ENCODE measurements around the gene ROBO2. TPM values are rescaled to one million over a fixed set of nuclear protein-coding genes. Genes with fewer than 3 reads are reported as not detected.

ROBO2 gene
- total and polyA plus RNA-seq, 10 of the 15 experiments (the other 5 are each of a cell fraction or from before 2014, with no cell fraction given), result 0.22 to 2.5 (median 0.81) TPM

DNA sequence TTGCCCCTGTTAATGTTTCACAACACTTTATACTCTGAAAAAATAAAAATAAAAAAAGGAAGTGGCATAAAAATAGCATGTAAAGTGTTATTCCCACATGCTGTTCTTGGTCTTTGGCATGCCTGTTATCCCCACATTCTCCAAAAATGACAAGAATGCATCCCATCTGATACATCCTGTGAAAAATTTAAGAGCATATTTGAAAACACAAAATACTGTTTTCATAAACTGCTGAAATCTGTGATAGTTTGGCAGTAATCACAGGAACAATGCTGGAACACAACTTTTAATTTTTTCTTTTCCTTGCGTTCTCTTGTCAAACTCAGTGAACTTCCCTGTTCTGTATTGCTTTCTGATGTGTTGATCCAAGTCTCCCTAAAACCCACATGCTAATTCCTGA, 288.8 kb downstream of the ROBO2 start:
- no peaks in the 10 kb centered on the region for H3K27me3 ChIP-seq (replicated peaks in 1 of 2; ENCODE audit: control insufficient read depth in 2 of 2, insufficient read depth in 2 of 2, low read length in 1 of 2)
- in situ Hi-C loops (cut with MboI) (no loop called here), intact Hi-C loops (cut with micrococcal nuclease; ENCODE audit: unreplicated experiment) (no loop called here)
- ATAC-seq, result no peak
- no peak overlapping the region for H3K4me2 ChIP-seq (ENCODE audit: control insufficient read depth, insufficient read depth)
- no peak overlapping the region for H2AFZ ChIP-seq (ENCODE audit: control insufficient read depth, low read depth, low read length)
- no peaks in the 10 kb centered on the region for H3K79me2 ChIP-seq (ENCODE audit: control insufficient read depth, insufficient read depth, low read length)
- ChIA-PET RAD21 (ENCODE audit: unreplicated experiment) (no interaction called here), SMC1A (ENCODE audit: uncharacterized antibody, unreplicated experiment) (no interaction called here), CTCF (no interaction called here), POLR2A (no interaction called here)
- H3K27ac ChIP-seq (ENCODE audit: control insufficient read depth, insufficient read depth), result no peak overlapping the region
- no peak for DNase-seq (ENCODE audit: low read depth, low spot score)
- H3K9me3 ChIP-seq (replicated peaks; ENCODE audit: control insufficient read depth, insufficient read depth, low read length), result no peaks in the 10 kb centered on the region
- no peak overlapping the region for H3K9ac ChIP-seq (ENCODE audit: control insufficient read depth, insufficient read depth, low read length)
- WGBS (ENCODE audit: insufficient coverage, insufficient replicate concordance, low lambda C conversion rate, missing lambda C conversion rate), result 94% methylated on average over 1 of the region's 1 CpG
- no TSS peak for BruUV-seq (replicated peaks)
- no peaks in the 10 kb centered on the region for H3K4me1 ChIP-seq (ENCODE audit: control insufficient read depth, insufficient read depth, low read length)
- TF ChIP-seq WRNIP1 (IDR thresholded peaks at IDR 0.05; ENCODE audit: borderline replicate concordance, low read depth, low read length) (no peak), ZBTB4 (CRISPR knock-in tag; IDR thresholded peaks at IDR 0.05) (no peak), NFIC (IDR thresholded peaks at IDR 0.05; ENCODE audit: low read depth, low read length) (no peak), FOXK2 (IDR thresholded peaks at IDR 0.05) (no peak), FOXM1 (IDR thresholded peaks at IDR 0.05; ENCODE audit: low read depth, low read length) (no peak), ZBTB40 (IDR thresholded peaks at IDR 0.05; ENCODE audit: borderline replicate concordance) (no peak), USF2 (IDR thresholded peaks at IDR 0.05; ENCODE audit: borderline replicate concordance, low read depth, low read length) (no peak), KLF5 (IDR thresholded peaks at IDR 0.05; ENCODE audit: partially characterized antibody) (no peak), ASH2L (IDR thresholded peaks at IDR 0.05; ENCODE audit: borderline replicate concordance, low read depth) (no peak)
- H4K20me1 ChIP-seq (ENCODE audit: control insufficient read depth, insufficient read depth), result no peaks in the 10 kb centered on the region
- no peaks in the 10 kb centered on the region for H3K36me3 ChIP-seq (ENCODE audit: control insufficient read depth in 2 of 2, insufficient read depth in 2 of 2, low read length in 1 of 2)
- no peak for FAIRE-seq
- H3K4me3 ChIP-seq, result no peak overlapping the region

Measured in GM12878 (cell line).